Vagina (tissue), 2 donors: ENCODE results near the gene IL32. TPM values are rescaled to one million over a fixed set of nuclear protein-coding genes. Genes with fewer than 3 reads are reported as not detected.
A peak's percentile ranks its signal among the peaks of the same experiment; 100 is the strongest.

Experiments used
- DNase-seq, 2 donors: peaks; one replicate each; pipeline ENCODE4 v3.0.0-alpha.2; 2017; ENCODE audit errors: extremely low spot score in 2 of 2
- H3K27ac ChIP-seq: fragments of 200-600 bp; sonication (generic); one replicate; pipeline ENCODE4 v1.5.1; 2019
- H3K27me3 ChIP-seq: fragments of 200-600 bp; sonication (generic); one replicate; pipeline ENCODE4 v1.5.1; 2019
- H3K36me3 ChIP-seq, 2 donors: fragments of 200-600 bp; sonication (generic); one replicate each; pipeline ENCODE4 v1.5.1; 2017 to 2019
- H3K4me1 ChIP-seq: fragments of 200-600 bp; sonication (generic); one replicate; pipeline ENCODE4 v1.5.1; 2019
- H3K4me3 ChIP-seq, 2 donors: fragments of 200-600 bp; sonication (generic); 1 replicate in 1 of 2; 2 replicates in 1 of 2; pipeline ENCODE4 v1.5.1; 2016 to 2019
- H3K9me3 ChIP-seq: fragments of 200-600 bp; sonication (generic); one replicate; pipeline ENCODE4 v1.5.1; 2019
- POLR2A ChIP-seq, 2 donors: fragments of 450-650 bp; IDR thresholded peaks; one replicate each; pipeline ENCODE4 v1.6.1; 2017; ENCODE audit warnings: antibody characterized with exemption in 2 of 2, mild to moderate bottlenecking in 2 of 2, moderate library complexity in 2 of 2
- POLR2AphosphoS5 ChIP-seq, 2 donors: sonication (generic); formaldehyde crosslinking; IDR thresholded peaks; one replicate each; pipeline ENCODE4 v1.9.0; 2017; ENCODE audit warnings: antibody characterized with exemption in 2 of 2, mild to moderate bottlenecking in 2 of 2, low read depth in 1 of 2; ENCODE audit not compliant: insufficient read depth in 1 of 2
- intact Hi-C: fragments of 100-400 bp; cut with DNase I; formaldehyde crosslinking; loops from one replicate; pipeline ENCODE4 v1.15.1; 2023
- total RNA-seq: library from RNA; depleted of rRNA; stranded (reverse); fragments of >200 nt; gene quantifications from one replicate; pipeline ENCODE4 v1.2.3, GENCODE V29; 2016
- TF ChIP-seq, protein P1 (sequence below), 3 experiments: fragments of 450-650 bp in 2 of 3; fragments of 200-600 bp in 1 of 3; sonication (generic) in 1 of 3; IDR thresholded peaks; one replicate each; pipeline ENCODE4 v1.5.1; 2017 to 2019; ENCODE audit warnings: antibody characterized with exemption in 3 of 3, mild to moderate bottlenecking in 2 of 3, moderate library complexity in 2 of 3

IL32 gene
- total RNA-seq, 1 donor from 2014 or later: 13.0 TPM

DNA sequence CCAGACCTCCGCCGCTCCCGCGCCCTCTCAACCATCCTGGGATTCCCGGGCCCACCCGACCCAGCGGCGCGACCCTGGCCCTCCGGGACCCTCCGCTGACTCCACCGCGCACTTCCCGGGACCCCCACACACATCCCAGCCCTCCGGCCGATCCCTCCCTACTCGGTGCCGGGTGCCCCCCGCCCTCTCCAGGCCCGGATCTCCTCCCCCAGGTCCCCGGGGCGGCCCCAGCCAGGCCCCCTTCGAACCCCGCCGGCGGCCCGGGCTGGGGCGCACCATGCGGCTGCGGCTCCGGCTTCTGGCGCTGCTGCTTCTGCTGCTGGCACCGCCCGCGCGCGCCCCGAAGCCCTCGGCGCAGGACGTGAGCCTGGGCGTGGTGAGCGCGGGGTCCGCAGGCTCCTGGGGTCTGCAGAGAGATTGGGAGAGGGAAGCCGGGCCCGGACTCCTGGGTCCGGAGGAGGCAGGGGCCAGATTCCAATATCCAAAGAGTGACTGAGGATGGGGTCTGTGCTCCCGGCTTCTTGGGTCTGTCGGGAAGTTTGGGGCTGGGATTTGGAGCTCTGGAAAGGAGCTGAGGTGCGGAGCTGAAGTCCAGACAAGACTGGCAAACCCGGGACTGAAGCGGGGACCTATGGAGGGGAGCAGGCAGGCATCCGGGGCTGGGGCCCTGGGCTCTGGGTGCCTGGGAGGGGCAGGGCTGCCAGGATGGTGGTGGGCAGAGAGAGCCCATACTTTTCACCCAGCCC, 18.6 kb upstream of the IL32 start:
- Histone ChIP-seq H3K4me1 (peaks cover 26% of the 10 kb centered on the region), H3K9me3 (no peaks in the 10 kb centered on the region), H3K27ac (no peak overlapping the region), H3K27me3 (peaks cover 33% of the 10 kb centered on the region), H3K36me3 (no peaks in the 10 kb centered on the region), H3K4me3 (peak overlapping the region; percentile 46 to 51)
- intact Hi-C loops: no loop called here
- no peak for TF ChIP-seq POLR2AphosphoS5 (IDR thresholded peaks at IDR 0.05; ENCODE audit: insufficient read depth in 1 of 2, low read depth in 1 of 2)
- TF ChIP-seq, protein P1, sequence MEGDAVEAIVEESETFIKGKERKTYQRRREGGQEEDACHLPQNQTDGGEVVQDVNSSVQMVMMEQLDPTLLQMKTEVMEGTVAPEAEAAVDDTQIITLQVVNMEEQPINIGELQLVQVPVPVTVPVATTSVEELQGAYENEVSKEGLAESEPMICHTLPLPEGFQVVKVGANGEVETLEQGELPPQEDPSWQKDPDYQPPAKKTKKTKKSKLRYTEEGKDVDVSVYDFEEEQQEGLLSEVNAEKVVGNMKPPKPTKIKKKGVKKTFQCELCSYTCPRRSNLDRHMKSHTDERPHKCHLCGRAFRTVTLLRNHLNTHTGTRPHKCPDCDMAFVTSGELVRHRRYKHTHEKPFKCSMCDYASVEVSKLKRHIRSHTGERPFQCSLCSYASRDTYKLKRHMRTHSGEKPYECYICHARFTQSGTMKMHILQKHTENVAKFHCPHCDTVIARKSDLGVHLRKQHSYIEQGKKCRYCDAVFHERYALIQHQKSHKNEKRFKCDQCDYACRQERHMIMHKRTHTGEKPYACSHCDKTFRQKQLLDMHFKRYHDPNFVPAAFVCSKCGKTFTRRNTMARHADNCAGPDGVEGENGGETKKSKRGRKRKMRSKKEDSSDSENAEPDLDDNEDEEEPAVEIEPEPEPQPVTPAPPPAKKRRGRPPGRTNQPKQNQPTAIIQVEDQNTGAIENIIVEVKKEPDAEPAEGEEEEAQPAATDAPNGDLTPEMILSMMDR (IDR thresholded peaks at IDR 0.05): no peak
- no peak for TF ChIP-seq POLR2A (IDR thresholded peaks at IDR 0.05)
- no peak for DNase-seq

DNA sequence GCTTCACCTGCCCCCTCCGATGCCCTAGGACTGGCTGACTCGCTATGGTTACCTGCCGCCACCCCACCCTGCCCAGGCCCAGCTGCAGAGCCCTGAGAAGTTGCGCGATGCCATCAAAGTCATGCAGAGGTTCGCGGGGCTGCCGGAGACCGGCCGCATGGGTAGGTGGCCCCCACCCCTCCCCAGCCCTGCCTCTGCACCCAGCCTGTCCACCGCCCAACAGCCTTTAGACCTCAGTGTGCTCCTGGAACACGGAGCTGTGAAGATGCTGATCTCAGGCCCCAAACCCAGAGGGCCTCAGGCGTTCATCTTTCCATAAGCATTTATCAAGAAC, 18.1 kb upstream of the IL32 start:
- no peak for DNase-seq
- peaks cover 33% of the 10 kb centered on the region for H3K27me3 ChIP-seq

DNA sequence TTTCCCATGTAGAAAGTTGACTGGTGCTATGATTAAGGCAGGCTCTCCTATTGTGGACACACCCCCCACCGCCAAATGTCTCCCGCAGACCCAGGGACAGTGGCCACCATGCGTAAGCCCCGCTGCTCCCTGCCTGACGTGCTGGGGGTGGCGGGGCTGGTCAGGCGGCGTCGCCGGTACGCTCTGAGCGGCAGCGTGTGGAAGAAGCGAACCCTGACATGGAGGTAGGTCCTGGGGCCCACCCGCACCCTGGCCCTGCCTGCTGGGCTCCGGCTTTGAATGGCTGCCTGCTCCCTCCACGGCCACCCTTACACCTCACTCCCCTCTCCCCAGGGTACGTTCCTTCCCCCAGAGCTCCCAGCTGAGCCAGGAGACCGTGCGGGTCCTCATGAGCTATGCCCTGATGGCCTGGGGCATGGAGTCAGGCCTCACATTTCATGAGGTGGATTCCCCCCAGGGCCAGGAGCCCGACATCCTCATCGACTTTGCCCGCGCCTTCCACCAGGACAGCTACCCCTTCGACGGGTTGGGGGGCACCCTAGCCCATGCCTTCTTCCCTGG, 15.4 kb upstream of the IL32 start:
- Histone ChIP-seq H3K27ac (no peak overlapping the region), H3K4me1 (peaks cover 24% of the 10 kb centered on the region), H3K27me3 (peaks cover 28% of the 10 kb centered on the region), H3K4me3 (no peak overlapping the region), H3K36me3 (no peaks in the 10 kb centered on the region), H3K9me3 (no peaks in the 10 kb centered on the region)
- TF ChIP-seq, protein P1 (IDR thresholded peaks at IDR 0.05): no peak
- no peak for TF ChIP-seq POLR2A (IDR thresholded peaks at IDR 0.05)
- no peak for TF ChIP-seq POLR2AphosphoS5 (IDR thresholded peaks at IDR 0.05; ENCODE audit: insufficient read depth in 1 of 2, low read depth in 1 of 2)
- no peak for DNase-seq
- intact Hi-C loops: no loop called here

More for the DNA sequence above, 18.1 kb upstream of the IL32 start:
- TF ChIP-seq, protein P1 (IDR thresholded peaks at IDR 0.05): no peak
- TF ChIP-seq POLR2AphosphoS5 (IDR thresholded peaks at IDR 0.05; ENCODE audit: insufficient read depth in 1 of 2, low read depth in 1 of 2) (no peak), POLR2A (IDR thresholded peaks at IDR 0.05) (no peak)
- intact Hi-C loops: no loop called here
- Histone ChIP-seq H3K9me3 (no peaks in the 10 kb centered on the region), H3K36me3 (no peaks in the 10 kb centered on the region), H3K4me1 (peaks cover 26% of the 10 kb centered on the region), H3K4me3 (no peak overlapping the region), H3K27ac (no peak overlapping the region)

DNA sequence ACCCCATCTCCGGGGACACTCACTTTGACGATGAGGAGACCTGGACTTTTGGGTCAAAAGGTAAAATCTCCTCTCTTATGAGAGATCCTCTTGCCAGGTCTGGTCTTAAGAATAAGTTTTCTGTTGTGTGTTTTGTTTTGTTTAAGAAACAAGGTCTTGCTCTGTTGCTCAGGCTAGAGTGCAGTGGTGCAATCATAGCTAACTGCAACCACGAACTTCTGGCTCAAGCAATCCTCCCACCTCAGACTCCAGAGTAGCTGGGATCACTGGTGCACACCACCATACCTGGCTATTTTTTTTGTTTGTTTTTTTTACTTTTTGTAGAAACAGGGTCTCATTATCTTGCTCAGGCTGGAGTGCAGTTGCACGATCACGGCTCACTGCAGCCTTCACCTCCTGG, 15.0 kb upstream of the IL32 start:
- H3K27ac ChIP-seq: no peak overlapping the region
- peaks cover 19% of the 10 kb centered on the region for H3K4me1 ChIP-seq
- no peaks in the 10 kb centered on the region for H3K9me3 ChIP-seq
- H3K36me3 ChIP-seq: no peaks in the 10 kb centered on the region
- H3K27me3 ChIP-seq: peaks cover 23% of the 10 kb centered on the region
- TF ChIP-seq POLR2A (IDR thresholded peaks at IDR 0.05): no peak
- TF ChIP-seq, protein P1 (IDR thresholded peaks at IDR 0.05): no peak
- TF ChIP-seq POLR2AphosphoS5 (IDR thresholded peaks at IDR 0.05; ENCODE audit: insufficient read depth in 1 of 2, low read depth in 1 of 2): no peak
- intact Hi-C loops: no loop called here
- DNase-seq: no peak
- H3K4me3 ChIP-seq: no peak overlapping the region

DNA sequence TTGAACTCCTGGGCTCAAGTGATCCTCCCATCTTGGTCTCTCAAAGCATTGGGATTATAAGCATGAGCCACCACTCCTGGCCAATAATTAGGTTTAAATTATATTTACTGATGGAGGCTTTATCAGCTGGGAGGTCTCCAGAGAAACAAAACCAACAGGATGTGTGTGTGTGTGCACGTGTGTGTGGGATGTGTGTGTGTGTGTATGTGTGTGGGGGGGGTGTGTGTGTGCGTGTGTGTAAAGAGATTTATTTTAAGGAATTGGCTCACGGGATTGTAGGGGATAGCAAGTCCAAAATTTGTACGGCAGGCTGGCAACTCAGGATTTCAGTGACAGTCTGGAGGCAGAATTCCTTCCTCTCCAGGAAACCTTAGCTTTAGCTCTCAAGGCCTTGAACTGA, 14.4 kb upstream of the IL32 start:
- Histone ChIP-seq H3K4me3 (no peak overlapping the region), H3K27ac (no peak overlapping the region), H3K9me3 (no peaks in the 10 kb centered on the region), H3K4me1 (peaks cover 14% of the 10 kb centered on the region), H3K27me3 (peaks cover 18% of the 10 kb centered on the region), H3K36me3 (no peaks in the 10 kb centered on the region)
- DNase-seq: no peak
- intact Hi-C loops: no loop called here
- TF ChIP-seq, protein P1 (IDR thresholded peaks at IDR 0.05): no peak
